ENCODE measurements around the gene SCN1A.
"Not testable (repeated sequence)": the region's sequence is repeated elsewhere in the genome, so short reads cannot be mapped to it uniquely, and the experiment has no call there.

Gene SCN1A

GRCh38 chr2:166011660-166012059 lies 116.2 kb downstream of the SCN1A start:
- H3K36me3 ChIP-seq (ENCODE audit: control insufficient read depth, insufficient read depth, low read length): no peaks in the 10 kb centered on the region
- H3K4me3 ChIP-seq (ENCODE audit: low read length): no peak overlapping the region
- no peaks in the 10 kb centered on the region for H3K4me1 ChIP-seq (ENCODE audit: control insufficient read depth, insufficient read depth, low read length)
- no peaks in the 10 kb centered on the region for H3K9me3 ChIP-seq (ENCODE audit: control insufficient read depth, low read length)
- H3K27me3 ChIP-seq (ENCODE audit: control insufficient read depth, insufficient read depth, low read length): no peaks in the 10 kb centered on the region
- H3K9ac ChIP-seq (ENCODE audit: low read length): no peak overlapping the region

- H3K27me3 ChIP-seq (ENCODE audit: control insufficient read depth, insufficient read depth, low read length): no peaks in the 10 kb centered on the region
- H3K4me1 ChIP-seq (ENCODE audit: control insufficient read depth, insufficient read depth, low read length): no peaks in the 10 kb centered on the region
- H3K9ac ChIP-seq (ENCODE audit: low read length): no peak overlapping the region
- no peak overlapping the region for H3K4me3 ChIP-seq (ENCODE audit: low read length)
- no peaks in the 10 kb centered on the region for H3K9me3 ChIP-seq (ENCODE audit: control insufficient read depth, low read length)
- no peaks in the 10 kb centered on the region for H3K36me3 ChIP-seq (ENCODE audit: control insufficient read depth, insufficient read depth, low read length)
Measured at GRCh38 chr2:166000401-166000800, 127.4 kb downstream of the SCN1A start.

GRCh38 chr2:165990846-165991245 lies 137.0 kb downstream of the SCN1A start:
- Histone ChIP-seq H3K4me3 (ENCODE audit: low read length) (no peak overlapping the region), H3K27me3 (ENCODE audit: control insufficient read depth, insufficient read depth, low read length) (no peaks in the 10 kb centered on the region), H3K36me3 (ENCODE audit: control insufficient read depth, insufficient read depth, low read length) (no peaks in the 10 kb centered on the region), H3K4me1 (ENCODE audit: control insufficient read depth, insufficient read depth, low read length) (no peaks in the 10 kb centered on the region), H3K9me3 (ENCODE audit: control insufficient read depth, low read length) (no peaks in the 10 kb centered on the region), H3K9ac (ENCODE audit: low read length) (no peak overlapping the region)

- H3K36me3 ChIP-seq (ENCODE audit: control insufficient read depth, insufficient read depth, low read length): no peaks in the 10 kb centered on the region
- no peaks in the 10 kb centered on the region for H3K9me3 ChIP-seq (ENCODE audit: control insufficient read depth, low read length)
- no peak overlapping the region for H3K4me3 ChIP-seq (ENCODE audit: low read length)
- H3K27me3 ChIP-seq (ENCODE audit: control insufficient read depth, insufficient read depth, low read length): no peaks in the 10 kb centered on the region
- H3K4me1 ChIP-seq (ENCODE audit: control insufficient read depth, insufficient read depth, low read length): no peaks in the 10 kb centered on the region
- no peak overlapping the region for H3K9ac ChIP-seq (ENCODE audit: low read length)
Measured at GRCh38 chr2:165989851-165990250, 138.0 kb downstream of the SCN1A start.

- no peaks in the 10 kb centered on the region for H3K27me3 ChIP-seq (ENCODE audit: control insufficient read depth, insufficient read depth, low read length)
- no peaks in the 10 kb centered on the region for H3K4me1 ChIP-seq (ENCODE audit: control insufficient read depth, insufficient read depth, low read length)
- H3K9me3 ChIP-seq (ENCODE audit: control insufficient read depth, low read length): no peaks in the 10 kb centered on the region
- H3K36me3 ChIP-seq (ENCODE audit: control insufficient read depth, insufficient read depth, low read length): no peaks in the 10 kb centered on the region
- H3K4me3 ChIP-seq (ENCODE audit: low read length): no peak overlapping the region
- H3K9ac ChIP-seq (ENCODE audit: low read length): no peak overlapping the region
Measured at GRCh38 chr2:165985120-165985519, 142.7 kb downstream of the SCN1A start.

GRCh38 chr2:165972161-165972560 lies 155.7 kb downstream of the SCN1A start:
- not testable (repeated sequence) for H3K4me1 ChIP-seq (ENCODE audit: control insufficient read depth, insufficient read depth, low read length); H3K9me3 ChIP-seq (ENCODE audit: control insufficient read depth, low read length); H3K27me3 ChIP-seq (ENCODE audit: control insufficient read depth, insufficient read depth, low read length); H3K4me3 ChIP-seq (ENCODE audit: low read length); H3K36me3 ChIP-seq (ENCODE audit: control insufficient read depth, insufficient read depth, low read length); H3K9ac ChIP-seq (ENCODE audit: low read length)

- Histone ChIP-seq H3K4me3 (ENCODE audit: low read length) (no peak overlapping the region), H3K27me3 (ENCODE audit: control insufficient read depth, insufficient read depth, low read length) (peaks cover 3% of the 10 kb centered on the region), H3K4me1 (ENCODE audit: control insufficient read depth, insufficient read depth, low read length) (no peaks in the 10 kb centered on the region), H3K9me3 (ENCODE audit: control insufficient read depth, low read length) (no peaks in the 10 kb centered on the region), H3K36me3 (ENCODE audit: control insufficient read depth, insufficient read depth, low read length) (no peaks in the 10 kb centered on the region), H3K9ac (ENCODE audit: low read length) (no peak overlapping the region)
Measured at GRCh38 chr2:165970663-165971062, 157.2 kb downstream of the SCN1A start.

- H3K4me3 ChIP-seq (ENCODE audit: low read length): no peak overlapping the region
- no peaks in the 10 kb centered on the region for H3K9me3 ChIP-seq (ENCODE audit: control insufficient read depth, low read length)
- H3K36me3 ChIP-seq (ENCODE audit: control insufficient read depth, insufficient read depth, low read length): no peaks in the 10 kb centered on the region
- H3K4me1 ChIP-seq (ENCODE audit: control insufficient read depth, insufficient read depth, low read length): no peaks in the 10 kb centered on the region
- H3K27me3 ChIP-seq (ENCODE audit: control insufficient read depth, insufficient read depth, low read length): peaks cover 3% of the 10 kb centered on the region
- H3K9ac ChIP-seq (ENCODE audit: low read length): no peak overlapping the region
Measured at GRCh38 chr2:165969227-165969626, 158.6 kb downstream of the SCN1A start.

GRCh38 chr2:165967746-165968145 lies 160.1 kb downstream of the SCN1A start:
- no peak overlapping the region for H3K9ac ChIP-seq (ENCODE audit: low read length)
- H3K36me3 ChIP-seq (ENCODE audit: control insufficient read depth, insufficient read depth, low read length): no peaks in the 10 kb centered on the region
- no peaks in the 10 kb centered on the region for H3K9me3 ChIP-seq (ENCODE audit: control insufficient read depth, low read length)
- H3K4me3 ChIP-seq (ENCODE audit: low read length): no peak overlapping the region
- H3K27me3 ChIP-seq (ENCODE audit: control insufficient read depth, insufficient read depth, low read length): peaks cover 3% of the 10 kb centered on the region
- no peaks in the 10 kb centered on the region for H3K4me1 ChIP-seq (ENCODE audit: control insufficient read depth, insufficient read depth, low read length)

- Histone ChIP-seq H3K9me3 (ENCODE audit: control insufficient read depth, low read length) (no peaks in the 10 kb centered on the region), H3K27me3 (ENCODE audit: control insufficient read depth, insufficient read depth, low read length) (no peaks in the 10 kb centered on the region), H3K4me1 (ENCODE audit: control insufficient read depth, insufficient read depth, low read length) (no peaks in the 10 kb centered on the region), H3K9ac (ENCODE audit: low read length) (no peak overlapping the region), H3K36me3 (ENCODE audit: control insufficient read depth, insufficient read depth, low read length) (no peaks in the 10 kb centered on the region), H3K4me3 (ENCODE audit: low read length) (no peak overlapping the region)
Measured at GRCh38 chr2:165961818-165962217, 166.0 kb downstream of the SCN1A start.

- Histone ChIP-seq H3K27me3 (ENCODE audit: control insufficient read depth, insufficient read depth, low read length) (no peaks in the 10 kb centered on the region), H3K9ac (ENCODE audit: low read length) (no peak overlapping the region), H3K36me3 (ENCODE audit: control insufficient read depth, insufficient read depth, low read length) (no peaks in the 10 kb centered on the region), H3K4me3 (ENCODE audit: low read length) (no peak overlapping the region), H3K9me3 (ENCODE audit: control insufficient read depth, low read length) (no peaks in the 10 kb centered on the region), H3K4me1 (ENCODE audit: control insufficient read depth, insufficient read depth, low read length) (peaks cover 3% of the 10 kb centered on the region)
Measured at GRCh38 chr2:165959371-165959770, 168.4 kb downstream of the SCN1A start.

GRCh38 chr2:165958313-165958960 lies 169.4 kb downstream of the SCN1A start:
- Histone ChIP-seq H3K9ac (ENCODE audit: low read length) (no peak overlapping the region), H3K9me3 (ENCODE audit: control insufficient read depth, low read length) (no peaks in the 10 kb centered on the region), H3K4me3 (ENCODE audit: low read length) (no peak overlapping the region), H3K27me3 (ENCODE audit: control insufficient read depth, insufficient read depth, low read length) (no peaks in the 10 kb centered on the region), H3K4me1 (ENCODE audit: control insufficient read depth, insufficient read depth, low read length) (peaks cover 5% of the 10 kb centered on the region), H3K36me3 (ENCODE audit: control insufficient read depth, insufficient read depth, low read length) (no peaks in the 10 kb centered on the region)
